Kidney epithelial cell (primary cell): ENCODE data around the gene SULT1A4. TPM values are rescaled to one million over a fixed set of nuclear protein-coding genes. Genes with fewer than 3 reads are reported as not detected.
"Not testable (repeated sequence)": the region's sequence is repeated elsewhere in the genome, so short reads cannot be mapped to it uniquely, and the experiment has no call there.

Experiments
- DNase-seq: peaks from one replicate; pipeline ENCODE4 v3.0.0-alpha.2; 2010; ENCODE audit warnings: low read depth
- H3K27me3 ChIP-seq: 2 replicates; pipeline ENCODE4 v1.6.0; 2011; ENCODE audit warnings: low read length; ENCODE audit not compliant: control insufficient read depth, insufficient read depth
- H3K36me3 ChIP-seq: 2 replicates; pipeline ENCODE4 v1.5.1; 2011; ENCODE audit warnings: low read length; ENCODE audit not compliant: control insufficient read depth, insufficient read depth
- H3K4me3 ChIP-seq: 2 replicates; pipeline ENCODE4 v1.5.1; 2011; ENCODE audit warnings: low read depth, mild to moderate bottlenecking, control low read depth, low read length
- total RNA-seq: library from RNA; depleted of rRNA; stranded (reverse); fragments of >200 nt; gene quantifications from 2 replicates; pipeline ENCODE4 v1.2.3, GENCODE V29; 2015

SULT1A4 gene
- total RNA-seq, 1 donor from 2014 or later, result 2.5 TPM

DNA sequence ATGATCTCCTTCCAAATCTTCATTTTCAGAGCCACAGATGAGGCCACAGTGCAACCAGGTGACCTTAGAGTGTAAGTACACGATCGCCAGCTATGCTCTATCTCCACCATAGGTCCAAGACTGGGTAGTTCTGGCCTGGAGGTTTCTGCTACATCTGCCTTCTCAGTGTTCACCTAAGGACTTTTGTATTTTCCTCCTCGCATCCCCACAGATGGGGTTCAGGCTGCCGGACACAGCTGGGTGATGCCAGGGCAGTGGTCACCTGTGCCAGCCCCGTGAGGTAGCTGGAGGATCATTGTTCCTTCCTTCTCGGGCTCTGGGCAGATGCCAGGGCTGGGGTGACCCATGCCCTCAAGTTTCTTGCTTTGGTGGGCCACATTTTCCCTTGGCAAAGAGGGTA is 46.6 kb downstream of the SULT1A4 start, which contains the start of gene NPIPB12:
Gene NPIPB12 (minus strand): TSS at position 101 of the 400 bp plus-strand sequence.
- not testable (repeated sequence) for DNase-seq, H3K4me3 ChIP-seq, H3K36me3 ChIP-seq, H3K27me3 ChIP-seq

Other genes with a start within 250 kb of the SULT1A4 start
- gene NPIPB11, start 53.2 kb upstream of the SULT1A4 start, total RNA-seq, result 0.13 and 0.34 TPM in 2 replicates
- gene BOLA2, start 5.6 kb upstream of the SULT1A4 start, total RNA-seq, result 18.8 and 25.0 TPM in 2 replicates
- gene SLX1B, start 5.4 kb upstream of the SULT1A4 start, total RNA-seq, result 54.2 and 57.4 TPM in 2 replicates
- 2.2 and 27.8 TPM in 2 replicates for gene NPIPB12, start 46.5 kb downstream of the SULT1A4 start, total RNA-seq
- gene SPN, start 203.3 kb downstream of the SULT1A4 start, total RNA-seq, result 0.27 and 1.0 TPM in 2 replicates
- gene QPRT, start 219.3 kb downstream of the SULT1A4 start, total RNA-seq, result 47.9 and 60.3 TPM in 2 replicates